H1 (cell line): Measurements from ENCODE around the gene TRAT1. TPM values are rescaled to one million over a fixed set of nuclear protein-coding genes. Genes with fewer than 3 reads are reported as not detected.

ENCODE experiments used
- CTCF ChIA-PET: fragments of 300-600 bp; sonication (Branson Sonifier 250); formaldehyde crosslinking; loops from one replicate; lab custom pipeline; 2021; ENCODE audit not compliant: partially characterized antibody; lab: Charles Lee
- POLR2A ChIA-PET: fragments of 300-600 bp; sonication (Branson Sonifier 250); formaldehyde crosslinking; loops from one replicate; lab custom pipeline; 2021; ENCODE audit warnings: inconsistent platforms; ENCODE audit not compliant: partially characterized antibody; lab: Charles Lee
- DNase-seq, 2 experiments: peaks; one replicate each; pipeline versions ENCODE4 v3.0.0 to v3.0.0-alpha.2; 2010 to 2022; ENCODE audit warnings: low spot score in 2 of 2, low read depth in 1 of 2, mixed read lengths in 1 of 2
- FAIRE-seq: peaks from 2 replicates; lab custom pipeline; 2011; peaks lifted over from hg19 to GRCh38; lab: Jason Lieb, UNC
- H2AFZ ChIP-seq: 2 replicates; pipeline ENCODE4 v1.8.1; 2012; ENCODE audit warnings: low read length, inconsistent platforms
- H2AK5ac ChIP-seq: 2 replicates; pipeline ENCODE4 v1.6.1; 2013; ENCODE audit warnings: low read depth, low read length
- H2BK120ac ChIP-seq: replicated peaks from 2 replicates; pipeline ENCODE3; 2013; ENCODE audit warnings: low read depth, low read length, inconsistent platforms
- H2BK12ac ChIP-seq: 2 replicates; pipeline ENCODE4 v1.6.1; 2013; ENCODE audit warnings: low read depth, low read length
- H2BK15ac ChIP-seq: 2 replicates; pipeline ENCODE4 v1.6.1; 2013; ENCODE audit warnings: low read length
- H2BK20ac ChIP-seq: 2 replicates; pipeline ENCODE4 v1.6.1; 2013; ENCODE audit warnings: low read length
- H2BK5ac ChIP-seq: 2 replicates; pipeline ENCODE4 v1.6.1; 2013; ENCODE audit warnings: low read depth, low read length
- H3K14ac ChIP-seq: 2 replicates; pipeline ENCODE4 v1.6.1; 2013; ENCODE audit warnings: inconsistent platforms; ENCODE audit not compliant: insufficient read length
- H3K18ac ChIP-seq: 2 replicates; pipeline ENCODE4 v1.6.1; 2013; ENCODE audit warnings: low read length; ENCODE audit errors: extremely low read depth
- H3K23ac ChIP-seq: 2 replicates; pipeline ENCODE4 v1.6.1; 2013; ENCODE audit warnings: inconsistent platforms; ENCODE audit not compliant: insufficient read length
- H3K23me2 ChIP-seq: 2 replicates; pipeline ENCODE4 v1.6.1; 2013; ENCODE audit warnings: low read depth, low read length
- H3K27ac ChIP-seq: 2 replicates; pipeline ENCODE4 v1.6.1; 2011; ENCODE audit warnings: low read depth, low read length, inconsistent platforms
- H3K27me3 ChIP-seq, 4 experiments: replicated peaks in 1 of 4; 1 replicate in 1 of 4; 2 replicates in 3 of 4; pipeline versions ENCODE4 v1.6.1 to v1.8.1; 2011 to 2013; ENCODE audit warnings: low read length in 3 of 4, mild to moderate bottlenecking in 3 of 4, inconsistent platforms in 2 of 4, mixed read lengths in 2 of 4, moderate library complexity in 1 of 4; ENCODE audit not compliant: control insufficient read depth in 3 of 4, insufficient read depth in 3 of 4; ENCODE audit errors: extremely low read depth in 1 of 4
- H3K36me3 ChIP-seq, 4 experiments: 2 replicates each; pipeline versions ENCODE4 v1.6.1 to v1.8.1; 2011 to 2013; ENCODE audit warnings: mild to moderate bottlenecking in 4 of 4, low read length in 3 of 4, moderate library complexity in 2 of 4, control low read depth in 1 of 4, inconsistent platforms in 1 of 4; ENCODE audit not compliant: insufficient read depth in 4 of 4, control insufficient read depth in 2 of 4
- H3K4ac ChIP-seq: replicated peaks from 2 replicates; pipeline ENCODE3; 2013; ENCODE audit warnings: low read length, low read depth, mixed read lengths, inconsistent platforms; ENCODE audit not compliant: insufficient read length
- H3K4me1 ChIP-seq, 4 experiments: replicated peaks in 1 of 4; 1 replicate in 1 of 4; 2 replicates in 3 of 4; pipeline versions ENCODE4 v1.6.1 to v1.8.1; 2011 to 2013; ENCODE audit warnings: low read length in 3 of 4, inconsistent platforms in 2 of 4, mixed read lengths in 1 of 4; ENCODE audit not compliant: insufficient read depth in 4 of 4, control insufficient read depth in 3 of 4
- H3K4me2 ChIP-seq, 2 experiments: 2 replicates each; pipeline versions ENCODE4 v1.6.1 to v1.8.1; 2011 to 2013; ENCODE audit warnings: low read depth in 2 of 2, low read length in 2 of 2, control low read depth in 1 of 2, inconsistent platforms in 1 of 2, mild to moderate bottlenecking in 1 of 2; ENCODE audit not compliant: insufficient read depth in 1 of 2
- H3K4me3 ChIP-seq, 4 experiments: fragments of 200-600, 300-600 bp in 1 of 4; sonication (generic), shearing (Covaris generic), sonication (Bioruptor Twin) in 1 of 4; 2 replicates each; pipeline versions ENCODE4 v1.5.1 to v1.8.1; 2011 to 2016; ENCODE audit warnings: low read length in 4 of 4, low read depth in 3 of 4, control low read depth in 2 of 4, inconsistent platforms in 2 of 4, mild to moderate bottlenecking in 2 of 4, mixed read lengths in 1 of 4, moderate library complexity in 1 of 4; ENCODE audit not compliant: insufficient read depth in 2 of 4; ENCODE audit errors: extremely low read depth in 1 of 4
- H3K56ac ChIP-seq: replicated peaks from 2 replicates; pipeline ENCODE3; 2013; ENCODE audit warnings: low read depth, mild to moderate bottlenecking, mixed read lengths, low read length, inconsistent platforms; ENCODE audit not compliant: insufficient read length
- H3K79me1 ChIP-seq: 2 replicates; pipeline ENCODE4 v1.6.1; 2013; ENCODE audit warnings: low read depth, low read length, control low read depth
- H3K79me2 ChIP-seq, 2 experiments: 2 replicates each; pipeline versions ENCODE4 v1.6.1 to v1.8.1; 2012 to 2013; ENCODE audit warnings: low read length in 2 of 2, mild to moderate bottlenecking in 2 of 2, inconsistent platforms in 1 of 2; ENCODE audit not compliant: insufficient read depth in 2 of 2, control insufficient read depth in 1 of 2
- H3K9ac ChIP-seq, 4 experiments: replicated peaks in 1 of 4; 1 replicate in 1 of 4; 2 replicates in 3 of 4; pipeline versions ENCODE4 v1.6.1 to v1.8.1; 2011 to 2013; ENCODE audit warnings: low read depth in 3 of 4, low read length in 3 of 4, control low read depth in 2 of 4, mild to moderate bottlenecking in 2 of 4, moderate library complexity in 2 of 4, inconsistent platforms in 1 of 4; ENCODE audit errors: extremely low read depth in 1 of 4
- H3K9me3 ChIP-seq, 2 experiments: 2 replicates each; pipeline versions ENCODE4 v1.6.1 to v1.8.1; 2012 to 2013; ENCODE audit warnings: mild to moderate bottlenecking in 2 of 2, moderate library complexity in 2 of 2, control low read depth in 1 of 2, inconsistent platforms in 1 of 2, low read depth in 1 of 2, low read length in 1 of 2, mixed read lengths in 1 of 2; ENCODE audit not compliant: insufficient read depth in 2 of 2
- H4K20me1 ChIP-seq, 2 experiments: replicated peaks in 1 of 2; 2 replicates each; pipeline versions ENCODE3 to v1.8.1; 2011 to 2013; ENCODE audit warnings: inconsistent platforms in 2 of 2, low read length in 2 of 2, mild to moderate bottlenecking in 1 of 2; ENCODE audit not compliant: insufficient read depth in 2 of 2, control insufficient read depth in 1 of 2
- H4K5ac ChIP-seq: 2 replicates; pipeline ENCODE4 v1.6.1; 2013; ENCODE audit warnings: low read length, low read depth, mixed read lengths, inconsistent platforms; ENCODE audit not compliant: insufficient read length
- H4K8ac ChIP-seq: 2 replicates; pipeline ENCODE4 v1.8.0; 2013; ENCODE audit warnings: mild to moderate bottlenecking, moderate library complexity, low read length, inconsistent platforms; ENCODE audit not compliant: insufficient read depth; ENCODE audit errors: extremely low read depth
- H4K91ac ChIP-seq: replicated peaks from 2 replicates; pipeline ENCODE3; 2013; ENCODE audit warnings: low read length, mixed read lengths, inconsistent platforms; ENCODE audit not compliant: insufficient read length
- BACH1 ChIP-seq: IDR thresholded peaks from 2 replicates; pipeline ENCODE4 v1.6.1; 2012; ENCODE audit warnings: low read length, improper control_type of control experiment
- FOSL1 ChIP-seq: IDR thresholded peaks from 2 replicates; pipeline ENCODE4 v1.6.1; 2011; ENCODE audit warnings: mild to moderate bottlenecking, low read depth, low read length, moderate library complexity; ENCODE audit not compliant: insufficient read depth
- KDM4A ChIP-seq: IDR thresholded peaks from one replicate; pipeline ENCODE4 v1.7.1; 2012; ENCODE audit warnings: low read depth, mild to moderate bottlenecking, moderate library complexity, low read length, inconsistent platforms; ENCODE audit not compliant: severe bottlenecking
- KDM5A ChIP-seq: fragments of 200-600 bp; IDR thresholded peaks from 2 replicates; pipeline ENCODE4 v1.7.1; 2012; ENCODE audit warnings: mild to moderate bottlenecking, low read length, inconsistent platforms, mixed read lengths
- PHF8 ChIP-seq: fragments of 200-600 bp; sonication (generic); conservative IDR thresholded peaks from 2 replicates; pipeline ENCODE4 v1.7.1; 2012; ENCODE audit warnings: low read depth, mild to moderate bottlenecking, inconsistent platforms, low read length, moderate library complexity
- POLR2AphosphoS5 ChIP-seq: IDR thresholded peaks from 2 replicates; pipeline ENCODE4 v1.6.1; 2011; ENCODE audit warnings: low read depth, low read length
- RFX5 ChIP-seq: IDR thresholded peaks from 2 replicates; pipeline ENCODE4 v1.6.1; 2011; ENCODE audit warnings: low read depth, low read length, improper control_type of control experiment, borderline replicate concordance
- SP1 ChIP-seq: IDR thresholded peaks from 2 replicates; pipeline ENCODE4 v1.6.1; 2011; ENCODE audit warnings: low read depth, low read length
- TAF7 ChIP-seq: optimal IDR thresholded peaks from 2 replicates; pipeline ENCODE3; 2011; ENCODE audit warnings: low read depth, mild to moderate bottlenecking, inconsistent platforms, low read length, moderate library complexity, borderline replicate concordance
- YY1 ChIP-seq: IDR thresholded peaks from 2 replicates; pipeline ENCODE4 v1.6.1; 2011; ENCODE audit warnings: low read depth, mild to moderate bottlenecking, low read length
- WGBS, 2 experiments: shearing (Covaris generic) in 1 of 2; methylation state at CpG; one replicate each; pipeline versions ENCODE4 v1.1.6 to v1.1.7; 2013 to 2015; ENCODE audit warnings: low lambda C conversion rate in 2 of 2, mixed read lengths in 2 of 2, inconsistent platforms in 1 of 2, low coverage in 1 of 2, missing lambda C conversion rate in 1 of 2; ENCODE audit not compliant: insufficient replicate concordance in 2 of 2, insufficient coverage in 1 of 2, insufficient read length in 1 of 2; ENCODE audit errors: extremely low coverage in 1 of 2, missing lambda C conversion rate in 1 of 2; 5-methylcytosine and 5-hydroxymethylcytosine counted together
- polyA plus RNA-seq, 7 experiments: library from polyadenylated mRNA; depleted of rRNA in 3 of 7; stranded (reverse) in 5 of 7; unstranded in 2 of 7; fragments of >200 nt in 5 of 7; fragments of 200-250 nt in 2 of 7; gene quantifications; 1 replicate in 5 of 7; 2 replicates in 1 of 7; 4 replicates in 1 of 7; pipeline versions ENCODE4 v1.2.1 to v1.2.3, GENCODE V29; 2011 to 2013; ENCODE audit warnings: missing spikeins in 2 of 7, mixed read lengths in 2 of 7
- total RNA-seq: library from RNA; stranded (reverse); fragmentation: NEBNext Ultra II Directional; extraction: Animal tissue kit (Norgen Biotek cat#: 25700); gene quantifications from 2 replicates; pipeline ENCODE4 v1.2.1, GENCODE V29; 2021

TRAT1 gene
- total and polyA plus RNA-seq, 2 of the 8 experiments (the other 6 are each of a cell fraction or from before 2014, with no cell fraction given) = not detected

DNA sequence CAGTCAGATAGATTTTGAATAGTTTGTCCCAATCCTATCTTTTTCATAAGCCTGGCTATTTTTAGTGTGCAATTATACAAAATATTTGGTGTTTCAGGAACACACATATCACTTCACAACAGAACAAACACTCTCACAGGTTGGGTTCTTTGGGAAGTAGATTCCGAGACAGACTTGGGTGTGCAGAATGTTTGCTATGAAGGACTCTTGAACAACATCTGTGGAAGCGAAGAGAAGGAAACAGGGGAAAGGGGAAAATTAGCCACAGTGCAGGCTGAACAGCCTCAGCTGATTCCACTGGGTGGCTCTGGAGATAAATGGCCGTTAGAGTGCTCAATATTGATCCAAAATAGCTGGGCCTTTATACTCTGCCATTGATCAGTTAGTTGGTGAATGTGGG is 69.2 kb downstream of the TRAT1 start:
- Histone ChIP-seq H3K27me3 (no peaks in the 10 kb centered on the region), H3K9me3 (no peaks in the 10 kb centered on the region), H2BK5ac (no peak overlapping the region), H2AFZ (no peak overlapping the region), H3K4me3 (no peak overlapping the region), H3K79me2 (no peaks in the 10 kb centered on the region), H4K8ac (no peak overlapping the region), H3K36me3 (no peaks in the 10 kb centered on the region), H3K79me1 (no peaks in the 10 kb centered on the region), H4K91ac (no peak overlapping the region), H3K4me1 (peaks cover 0 to 3% (median 0%) of the 10 kb centered on the region in 4 experiments; a peak in 2 of 7 replicates), H3K18ac (no peak overlapping the region), H2BK120ac (no peak overlapping the region), H4K5ac (no peak overlapping the region), H4K20me1 (no peaks in the 10 kb centered on the region), H3K14ac (no peak overlapping the region), H2AK5ac (no peak overlapping the region), H3K4ac (no peak overlapping the region), H3K4me2 (no peak overlapping the region), H3K9ac (no peak overlapping the region), H2BK20ac (no peak overlapping the region), H2BK12ac (no peak overlapping the region), H3K27ac (no peak overlapping the region), H3K23me2 (no peaks in the 10 kb centered on the region), H3K56ac (no peak overlapping the region), H3K23ac (no peak overlapping the region), H2BK15ac (no peak overlapping the region)
- FAIRE-seq (no peak), DNase-seq (no peak)
- POLR2A ChIA-PET = no interaction called here
- WGBS, 2 experiments = 95% methylated on average over 3 of the region's 3 CpGs; no CpG with 5 or more reads in 1 of the 2 experiments
- TF ChIP-seq SP1 (no peak), YY1 (no peak), TAF7 (no peak), KDM4A (no peak), RFX5 (no peak), KDM5A (no peak), FOSL1 (no peak), PHF8 (no peak), POLR2AphosphoS5 (no peak), BACH1 (no peak)
- CTCF ChIA-PET = interaction anchor here (1.8 kb wide), 1 partner anchor 12 kb away, joined by 5 read pairs; no protein-coding TSS in a partner anchor
